HG03108 (cell line): ENCODE data around the gene FABP1.

Experiments
- ATAC-seq: cut with Tn5 transposase; IDR thresholded peaks from one replicate; pipeline ENCODE4 v1.9.1; 2021; ENCODE audit warnings: moderate library complexity; ENCODE audit not compliant: unreplicated experiment

FABP1 gene

GRCh38 chr2:88082781-88083180 is 45.1 kb downstream of the FABP1 start:
- ATAC-seq = no peak

DNA sequence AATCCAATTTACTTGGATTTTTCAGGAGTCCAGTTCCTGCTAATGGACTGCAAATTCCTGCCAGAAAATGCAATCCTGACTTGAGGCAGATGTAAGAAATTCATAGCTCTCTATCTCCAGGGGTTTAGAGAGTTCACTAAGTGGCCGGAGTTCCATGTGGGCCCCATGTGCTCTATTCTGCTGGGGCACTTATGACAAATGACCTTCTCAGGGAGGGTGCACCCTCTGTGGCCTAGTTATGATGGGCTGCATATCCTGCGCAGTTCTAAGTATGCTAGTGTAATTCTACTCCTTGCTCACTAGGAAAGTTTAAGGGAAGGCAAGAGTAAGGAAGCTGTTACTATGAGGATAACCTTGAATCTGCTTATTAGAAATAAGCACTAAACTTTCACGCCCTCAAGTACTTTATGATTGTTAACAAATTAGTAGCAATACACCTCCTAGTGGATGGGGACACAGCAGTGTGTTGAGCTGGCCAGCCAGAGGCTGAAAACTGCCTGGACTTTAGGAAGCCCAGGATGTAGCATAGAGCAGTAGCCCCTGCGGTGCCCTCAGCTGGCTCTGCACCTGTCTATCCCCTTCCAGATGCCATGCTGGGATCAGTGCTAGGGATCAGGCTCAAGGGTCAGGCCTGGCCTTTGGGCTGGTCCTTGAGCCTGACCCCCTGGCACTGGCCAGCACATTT is 45.8 kb downstream of the FABP1 start:
- no peak for ATAC-seq

DNA sequence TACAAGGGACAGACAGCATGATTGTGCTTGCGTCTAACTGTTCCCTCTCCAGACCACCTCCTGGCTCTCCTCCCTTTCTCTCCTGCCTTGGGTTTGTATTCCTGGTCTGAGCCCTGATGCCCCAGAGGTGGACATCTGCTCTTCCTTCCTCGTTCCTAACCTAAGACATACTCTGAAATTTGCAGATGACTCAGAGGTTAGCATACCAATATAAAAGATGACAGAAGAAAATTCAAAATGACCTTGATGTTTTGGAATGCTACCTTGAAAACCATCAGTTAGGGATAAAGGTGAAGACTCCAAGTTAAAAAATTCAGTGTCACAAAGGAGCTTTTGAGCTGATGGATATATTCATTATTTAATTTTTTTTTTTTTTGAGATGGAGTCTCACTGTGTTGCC is 47.3 kb downstream of the FABP1 start:
- no peak for ATAC-seq

GRCh38 chr2:88078643-88079172 is 49.2 kb downstream of the FABP1 start:
- no peak for ATAC-seq

DNA sequence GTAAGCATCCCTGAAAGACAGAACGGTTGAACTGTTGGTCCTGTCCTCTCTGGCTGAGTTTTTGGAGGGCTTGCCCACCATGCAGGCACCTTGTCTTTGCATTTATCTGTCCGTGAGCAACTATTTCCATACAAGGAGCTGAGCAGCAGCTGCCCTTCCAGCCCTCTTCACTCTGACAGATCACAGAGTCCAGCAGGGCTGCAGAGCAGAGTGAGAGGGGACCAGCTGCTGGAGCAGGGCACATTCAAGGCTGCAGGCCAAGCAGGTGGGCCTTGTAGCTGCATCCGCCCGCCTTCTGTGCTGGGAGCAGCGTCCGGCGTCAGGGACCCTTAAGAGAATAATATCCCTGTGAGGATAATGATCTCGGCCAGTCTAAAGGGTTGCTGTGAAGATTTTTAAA is 50.8 kb downstream of the FABP1 start:
- ATAC-seq = no peak

DNA sequence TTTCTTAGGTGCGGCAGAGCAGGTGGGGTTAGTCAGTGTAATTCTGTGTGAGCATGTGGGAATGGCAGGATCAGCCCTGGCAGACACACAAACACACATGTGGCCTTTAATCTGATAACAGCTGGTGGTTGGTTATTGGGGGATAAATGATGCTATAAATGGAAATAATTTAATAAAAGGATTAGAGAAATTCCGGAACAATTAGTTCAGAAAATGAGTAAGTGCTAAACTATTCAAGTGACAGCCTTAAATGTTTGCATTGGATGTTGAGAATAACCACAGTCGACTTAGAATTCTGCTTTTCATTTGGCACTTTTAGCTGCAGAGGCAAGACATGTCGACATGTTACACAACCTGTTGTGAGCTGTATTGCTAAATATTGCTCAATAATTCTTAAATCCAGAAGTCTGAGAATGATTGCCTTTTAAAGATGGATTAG is 53.0 kb downstream of the FABP1 start:
- no peak for ATAC-seq

DNA sequence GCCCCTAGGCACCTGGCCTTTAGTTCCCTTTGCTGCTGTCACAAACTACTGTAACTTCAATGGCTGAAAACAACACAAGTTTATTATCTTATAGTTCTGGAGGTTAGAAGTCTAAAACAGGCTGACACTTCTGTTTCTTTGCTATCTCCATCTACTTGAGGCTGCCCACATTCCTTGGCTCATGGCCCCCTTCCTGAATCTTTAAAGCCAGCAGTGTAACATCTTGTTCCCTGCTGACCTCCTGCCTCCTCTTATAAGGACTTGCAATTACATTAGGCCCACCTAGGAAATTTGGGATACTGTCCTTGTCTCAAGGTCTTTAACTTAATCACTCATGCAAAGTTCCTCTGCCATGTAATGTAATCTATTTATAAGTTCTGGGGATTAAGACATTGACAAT is 53.7 kb downstream of the FABP1 start:
- no peak for ATAC-seq
